ENCODE results near the gene THSD7A.

THSD7A gene

DNA sequence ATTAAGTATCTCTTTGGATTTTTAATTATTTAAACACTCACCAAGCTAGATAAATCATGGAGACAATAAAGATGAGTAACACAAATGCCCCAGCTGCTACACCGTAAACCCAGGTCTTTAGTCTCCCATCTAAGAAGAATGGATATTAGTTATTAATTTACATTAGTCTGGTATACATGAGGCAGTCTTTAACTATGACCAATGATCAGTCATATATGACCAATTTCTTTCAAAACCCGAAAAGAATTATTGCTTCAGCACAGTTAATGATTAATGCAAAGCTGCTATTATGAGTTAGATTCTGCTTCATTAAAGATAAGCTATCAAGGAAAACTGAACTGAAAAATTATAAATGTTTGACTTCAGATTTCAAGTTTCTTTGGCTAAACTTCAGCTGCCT lies 455.5 kb downstream of the THSD7A start:
- DNase-seq: no peak

- DNase-seq: no peak
Measured at GRCh38 chr7:11374629-11375028, 457.4 kb downstream of the THSD7A start.

DNA sequence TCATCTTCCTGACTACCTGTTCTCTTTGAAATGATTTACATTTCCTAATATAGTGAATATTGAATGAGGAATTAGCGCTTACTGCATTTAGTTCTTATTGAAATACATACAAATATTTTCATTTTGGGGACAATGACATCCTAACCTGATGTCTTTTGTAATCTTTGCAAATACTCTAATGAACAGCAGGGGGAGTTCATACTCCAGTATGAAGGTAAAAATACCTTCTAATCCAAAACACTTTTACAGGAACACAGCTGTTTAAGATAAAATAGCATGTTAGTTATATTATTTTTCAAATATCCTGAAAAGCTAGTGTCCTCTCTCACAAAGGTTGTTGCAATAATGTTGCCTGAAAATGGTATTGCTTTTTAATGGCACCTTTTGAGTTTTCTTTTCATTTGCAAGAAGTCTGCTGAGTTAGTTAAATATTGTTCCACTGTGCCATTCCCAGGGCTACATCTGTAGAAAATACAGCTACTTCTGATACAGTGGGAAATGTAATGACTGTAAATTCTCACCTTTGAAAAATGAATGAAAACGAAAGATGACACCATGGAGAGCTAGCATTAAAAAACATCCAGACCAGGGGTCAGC lies 458.4 kb downstream of the THSD7A start:
- DNase-seq: no peak

- DNase-seq: no peak
Measured at GRCh38 chr7:11369696-11370095, 462.3 kb downstream of the THSD7A start.

- no peak for DNase-seq
Measured at GRCh38 chr7:11366118-11366517, 465.9 kb downstream of the THSD7A start.

DNA sequence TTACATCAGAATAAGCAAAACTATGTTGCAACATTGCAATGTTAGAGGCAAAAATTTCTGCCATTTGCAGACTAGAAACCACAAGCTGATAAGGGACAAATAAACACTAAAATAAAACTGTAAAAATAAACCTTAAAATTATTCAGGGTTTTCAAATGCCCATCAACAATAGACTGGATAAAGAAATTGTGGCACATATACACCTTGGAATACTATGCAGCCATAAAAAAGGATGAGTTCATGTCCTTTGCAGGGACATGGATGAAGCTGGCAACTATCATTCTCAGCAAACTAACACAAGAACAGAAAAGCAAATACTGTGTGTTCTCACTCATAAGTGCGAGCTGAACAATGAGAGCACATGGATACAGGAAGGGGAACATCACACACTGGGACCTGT lies 473.4 kb downstream of the THSD7A start:
- DNase-seq: no peak

DNA sequence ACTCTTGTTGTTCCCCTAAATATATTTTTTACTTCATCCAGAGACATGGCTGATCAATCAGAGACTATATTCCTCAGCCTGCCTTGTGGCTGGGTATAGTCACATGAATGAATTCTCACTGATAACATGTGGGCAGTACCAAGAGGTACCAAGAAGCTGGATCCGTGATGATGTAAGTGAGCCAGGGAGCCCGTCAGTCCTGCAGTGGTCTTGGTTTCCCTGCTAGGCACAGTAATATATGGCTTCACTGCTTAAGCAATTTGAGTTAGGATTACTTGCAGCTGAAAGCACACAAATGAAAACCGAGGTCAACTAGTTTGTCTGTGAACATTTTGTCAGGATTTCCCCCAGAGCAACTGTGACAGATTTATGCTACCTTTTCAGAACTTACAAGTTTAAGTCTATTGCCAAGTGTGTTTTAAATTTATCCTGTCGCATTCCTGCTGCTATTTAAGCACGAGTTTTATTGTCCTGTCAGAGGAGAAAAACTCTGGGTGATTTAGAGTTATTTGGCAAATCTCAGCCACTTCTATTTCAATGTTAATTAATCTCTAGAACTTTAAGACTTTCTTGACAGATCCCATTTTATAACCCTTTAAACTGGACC lies 476.5 kb downstream of the THSD7A start:
- no peak for DNase-seq

DNA sequence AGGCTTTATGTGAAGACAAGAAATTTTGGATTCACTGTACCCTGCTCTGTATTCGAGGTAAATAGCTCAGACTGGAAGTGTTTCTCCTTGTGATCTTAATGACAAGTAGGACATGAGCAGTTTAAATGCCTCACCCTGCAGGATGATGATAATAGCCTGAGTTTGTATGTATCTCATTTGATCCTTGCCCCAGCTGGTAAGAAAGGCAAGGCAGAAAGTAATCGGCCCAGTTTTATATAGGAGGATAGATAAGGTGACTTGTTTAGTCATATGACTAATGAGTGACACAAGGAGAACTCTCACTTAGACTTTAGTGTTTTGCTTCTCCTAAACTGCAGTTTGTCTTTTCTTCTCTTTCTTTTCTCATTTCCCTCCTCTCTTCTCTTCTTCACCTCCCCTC lies 485.7 kb downstream of the THSD7A start:
- no peak for DNase-seq

GRCh38 chr7:11345621-11346020 lies 486.4 kb downstream of the THSD7A start:
- DNase-seq: no peak

GRCh38 chr7:11343818-11344413 lies 488.1 kb downstream of the THSD7A start:
- DNase-seq: peak in 2 of 6 experiments; percentile 23 to 28

DNA sequence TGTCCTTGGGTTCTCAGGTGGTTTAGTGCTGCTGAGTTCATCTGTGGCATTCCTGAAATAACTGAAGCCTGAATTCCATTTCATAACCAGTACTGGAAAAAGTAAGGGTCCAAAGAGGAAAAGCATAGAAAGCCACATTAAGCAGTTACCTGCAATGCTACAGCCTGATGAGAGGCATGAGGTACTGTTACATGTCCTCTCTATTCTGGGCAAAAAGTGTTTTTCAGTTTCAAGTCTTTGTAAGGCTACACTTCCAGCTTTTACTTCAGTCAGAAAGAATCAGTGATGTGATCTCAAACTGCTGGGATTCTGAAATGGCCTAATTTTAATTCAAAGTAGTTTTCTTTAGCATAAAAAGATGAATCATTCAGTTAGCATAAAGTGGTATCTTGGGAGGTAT lies 488.9 kb downstream of the THSD7A start:
- no peak for DNase-seq

DNA sequence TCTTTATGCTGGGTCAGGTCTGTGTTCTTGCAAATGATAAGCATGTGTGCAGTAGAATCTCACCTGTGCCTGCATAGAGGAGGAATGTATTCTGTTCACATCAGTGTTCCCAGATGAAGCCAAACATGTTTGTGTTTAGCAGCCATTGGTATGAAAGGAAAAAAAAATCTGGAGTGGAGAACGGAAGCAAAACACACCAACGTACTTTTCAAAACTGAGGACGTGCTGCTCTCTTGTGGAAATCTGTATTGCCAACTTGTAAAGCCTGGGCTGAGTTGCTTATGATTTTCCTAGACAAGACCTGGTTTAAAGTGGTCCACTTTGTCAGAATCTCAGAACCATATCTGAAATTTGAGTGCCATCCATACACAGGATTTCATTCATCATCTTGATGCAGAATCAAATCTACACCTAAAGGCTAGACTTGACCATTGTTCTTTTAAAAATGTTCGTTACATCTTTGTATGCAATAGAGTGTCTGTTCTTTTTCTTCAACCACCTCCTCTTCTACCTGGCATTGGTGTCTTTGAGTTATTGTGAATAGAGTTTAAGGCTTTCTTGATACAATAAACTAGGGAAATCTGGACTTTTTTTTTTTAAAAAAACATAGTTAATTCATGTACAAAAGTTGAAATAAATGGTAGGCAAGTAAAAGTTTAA lies 490.6 kb downstream of the THSD7A start:
- DNase-seq: no peak

GRCh38 chr7:11336432-11336831 lies 495.6 kb downstream of the THSD7A start:
- no peak for DNase-seq

- DNase-seq: no peak
Measured at GRCh38 chr7:11335947-11336346, 496.1 kb downstream of the THSD7A start.

GRCh38 chr7:11332865-11333228 lies 499.2 kb downstream of the THSD7A start:
- DNase-seq: no peak

GRCh38 chr7:11332186-11332864 lies 499.7 kb downstream of the THSD7A start:
- no peak for DNase-seq

GRCh38 chr7:11331128-11332102 lies 500.6 kb downstream of the THSD7A start:
- no peak for DNase-seq

DNA sequence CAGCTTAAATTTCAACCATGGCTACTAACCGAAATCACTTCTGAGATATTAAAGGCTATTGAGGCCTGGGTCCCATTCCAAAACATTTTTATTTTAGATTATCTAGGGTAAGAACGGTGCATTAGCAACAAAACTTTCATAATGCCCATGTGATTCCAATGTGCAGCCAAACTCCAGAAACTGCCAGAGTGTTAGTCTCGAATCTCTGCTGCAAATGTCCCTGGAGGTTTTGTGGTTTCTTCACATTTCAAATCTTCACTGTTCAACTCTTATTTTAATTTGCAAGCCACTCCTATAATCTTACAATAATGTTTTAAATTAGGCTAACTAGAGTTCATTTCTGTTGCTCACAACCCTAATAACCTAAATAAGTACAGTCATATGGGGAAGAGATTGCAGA lies 501.3 kb downstream of the THSD7A start:
- DNase-seq: no peak

DNA sequence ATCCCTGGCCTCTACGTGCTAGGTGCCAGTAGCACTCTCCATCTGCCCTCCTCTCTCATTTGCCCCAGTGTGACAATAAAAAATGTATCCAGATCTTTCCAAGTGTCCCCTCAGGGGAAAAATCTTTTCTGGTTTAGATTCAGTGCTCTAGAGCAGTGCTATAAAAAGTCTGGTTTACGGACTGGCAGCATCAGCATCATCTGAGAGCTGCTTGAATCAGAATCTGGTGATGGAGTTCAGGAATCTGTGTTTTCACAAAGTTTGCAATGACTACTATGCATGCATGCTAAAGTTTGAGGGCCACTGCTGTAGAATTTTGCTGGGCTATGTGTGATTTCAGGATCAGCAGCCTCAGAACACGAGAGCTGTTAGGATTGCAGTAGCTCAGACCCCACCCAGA lies 501.8 kb downstream of the THSD7A start:
- no peak for DNase-seq

GRCh38 chr7:11329626-11330025 lies 502.4 kb downstream of the THSD7A start:
- DNase-seq: no peak

- DNase-seq: no peak
Measured at GRCh38 chr7:11328309-11328708, 503.7 kb downstream of the THSD7A start.

- no peak for DNase-seq
Measured at GRCh38 chr7:11327633-11328032, 504.4 kb downstream of the THSD7A start.
